Esophagus muscularis mucosa (tissue), 4 donors: ENCODE measurements around the gene USP17L10.
"Not testable (repeated sequence)": the region's sequence is repeated elsewhere in the genome, so short reads cannot be mapped to it uniquely, and the experiment has no call there.

Experiments used
- CTCF ChIP-seq, 3 experiments: fragments of 200-600 bp in 2 of 3; fragments of 450-650 bp in 1 of 3; sonication (generic) in 2 of 3; IDR thresholded peaks; one replicate each; pipeline ENCODE4 v1.5.1; 2017 to 2019; ENCODE audit warnings: antibody characterized with exemption in 3 of 3, mild to moderate bottlenecking in 2 of 3, moderate library complexity in 1 of 3
- EP300 ChIP-seq: sonication (generic); formaldehyde crosslinking; IDR thresholded peaks from one replicate; pipeline ENCODE4 v1.6.1; 2017; ENCODE audit warnings: antibody characterized with exemption
- POLR2A ChIP-seq: fragments of 450-650 bp; IDR thresholded peaks from one replicate; pipeline ENCODE4 v1.6.1; 2017; ENCODE audit warnings: antibody characterized with exemption, moderate library complexity, mild to moderate bottlenecking, low read depth
- POLR2AphosphoS5 ChIP-seq, 2 donors: sonication (generic); formaldehyde crosslinking; IDR thresholded peaks; one replicate each; pipeline ENCODE4 v1.6.1; 2017; ENCODE audit warnings: antibody characterized with exemption in 2 of 2

- TF ChIP-seq CTCF (IDR thresholded peaks at IDR 0.05); POLR2A; POLR2AphosphoS5 (IDR thresholded peaks at IDR 0.05); EP300: not testable (repeated sequence)
Observed at GRCh38 chr4:9257824-9258223, 47.4 kb downstream of the USP17L10 start, which contains the start of gene USP17L20.
